Measurements from ENCODE around the gene TBC1D22B. TPM values are rescaled to one million over a fixed set of nuclear protein-coding genes. Genes with fewer than 3 reads are reported as not detected.

TBC1D22B gene
- total RNA-seq, 1 donor from 2014 or later = 8.8 TPM

GRCh38 chr6:37258405-37259105 lies 983 bp downstream of the TBC1D22B start:
- no peak for DNase-seq (ENCODE audit: low read depth)
- no peak for TF ChIP-seq CTCF (conservative IDR thresholded peaks at IDR 0.05; ENCODE audit: low read depth, low read length)

DNA sequence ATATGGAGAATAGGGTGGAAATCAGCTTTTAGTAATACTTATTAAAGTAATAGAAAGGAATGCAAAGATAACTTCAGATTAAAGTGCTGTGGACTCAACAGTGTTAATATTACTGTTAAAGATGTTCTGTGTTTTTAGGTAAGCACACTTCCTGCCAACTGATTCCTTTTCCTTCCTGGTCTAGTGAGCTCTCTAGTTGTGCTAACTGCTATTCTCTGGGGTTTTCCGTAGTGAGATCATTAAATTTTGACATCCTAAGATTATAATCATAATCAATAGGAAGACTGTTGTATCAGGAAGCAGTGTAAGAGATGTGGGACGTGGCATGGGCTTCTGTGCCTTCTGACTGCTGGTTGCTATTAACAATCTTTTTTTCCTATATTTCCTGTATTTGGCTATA lies 1.6 kb downstream of the TBC1D22B start:
- no peak for TF ChIP-seq CTCF (conservative IDR thresholded peaks at IDR 0.05; ENCODE audit: low read depth, low read length)
- no peak for DNase-seq (ENCODE audit: low read depth)
- peak overlapping the region; percentile 98 for H3K4me3 ChIP-seq (ENCODE audit: low read depth, low read length)

More at GRCh38 chr6:37258405-37259105, 983 bp downstream of the TBC1D22B start:
- H3K4me3 ChIP-seq (ENCODE audit: low read depth, low read length) = peak overlapping the region; percentile 98

GRCh38 chr6:37260040-37260439 lies 2.5 kb downstream of the TBC1D22B start:
- TF ChIP-seq CTCF (conservative IDR thresholded peaks at IDR 0.05; ENCODE audit: low read depth, low read length) = no peak
- no peak for DNase-seq (ENCODE audit: low read depth)
- no peak overlapping the region for H3K4me3 ChIP-seq (ENCODE audit: low read depth, low read length)

DNA sequence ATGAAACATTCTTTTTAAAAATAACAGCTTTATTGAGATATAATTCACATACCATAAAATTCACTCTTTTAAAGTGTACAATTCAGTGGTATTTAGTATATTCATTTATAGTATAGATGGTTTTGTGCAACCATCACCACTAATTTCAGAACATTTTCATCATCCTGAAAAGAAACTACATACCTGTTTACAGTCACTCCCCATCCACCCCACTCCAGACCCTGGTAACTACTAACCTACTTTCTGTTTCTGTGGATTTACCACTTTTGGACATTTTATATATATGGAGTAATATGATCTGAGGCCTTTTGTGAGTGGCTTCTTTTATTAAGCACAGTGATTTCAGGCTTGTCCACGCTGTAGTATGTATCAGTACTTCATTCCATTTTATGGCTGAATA lies 2.9 kb downstream of the TBC1D22B start:
- no peak overlapping the region for H3K4me3 ChIP-seq (ENCODE audit: low read depth, low read length)
- DNase-seq (ENCODE audit: low read depth) = no peak
- no peak for TF ChIP-seq CTCF (conservative IDR thresholded peaks at IDR 0.05; ENCODE audit: low read depth, low read length)

DNA sequence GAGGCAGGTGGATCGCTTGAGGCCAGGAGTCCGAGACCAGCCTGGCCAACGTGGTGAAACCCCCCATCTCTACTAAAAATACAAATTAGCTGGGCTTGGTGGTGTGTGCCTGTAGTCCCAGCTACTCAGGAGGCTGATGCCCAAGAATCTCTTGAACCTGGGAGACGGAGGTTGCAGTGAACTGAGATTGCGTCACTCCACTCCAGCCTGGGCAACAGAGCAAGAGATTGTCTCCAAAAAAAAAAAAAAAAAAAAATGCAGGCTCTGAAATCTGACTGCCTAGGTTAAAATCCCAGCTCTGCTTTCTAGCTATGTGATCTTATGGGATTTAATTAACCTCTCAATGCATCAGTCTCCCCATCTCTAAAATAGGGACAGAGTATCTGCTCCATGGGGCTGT lies 3.6 kb downstream of the TBC1D22B start:
- DNase-seq (ENCODE audit: low read depth) = no peak
- no peak overlapping the region for H3K4me3 ChIP-seq (ENCODE audit: low read depth, low read length)
- no peak for TF ChIP-seq CTCF (conservative IDR thresholded peaks at IDR 0.05; ENCODE audit: low read depth, low read length)

GRCh38 chr6:37262446-37263026 lies 5.0 kb downstream of the TBC1D22B start:
- no peak for TF ChIP-seq CTCF (conservative IDR thresholded peaks at IDR 0.05; ENCODE audit: low read depth, low read length)
- DNase-seq (ENCODE audit: low read depth) = no peak
- no peak overlapping the region for H3K4me3 ChIP-seq (ENCODE audit: low read depth, low read length)

DNA sequence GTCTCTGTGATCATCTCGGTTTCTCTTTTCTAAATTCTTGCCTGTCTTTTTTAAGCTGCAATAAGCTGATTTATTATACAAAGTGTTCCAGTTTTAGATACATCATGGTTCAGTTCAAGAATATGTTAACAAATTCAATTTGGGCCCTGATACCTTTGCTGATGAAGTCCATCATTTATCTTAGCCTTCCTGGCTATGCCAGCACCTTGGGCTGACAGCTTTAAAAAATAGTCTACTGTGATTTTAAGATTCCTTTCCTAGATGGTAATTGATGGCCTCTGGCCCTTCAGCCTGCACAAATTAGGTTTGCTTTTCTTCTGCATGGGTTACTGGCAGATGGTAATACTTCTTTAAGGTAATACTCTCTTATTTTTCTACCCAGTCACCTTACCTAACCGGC lies 7.4 kb downstream of the TBC1D22B start:
- no peak for DNase-seq (ENCODE audit: low read depth)
- no peak for TF ChIP-seq CTCF (conservative IDR thresholded peaks at IDR 0.05; ENCODE audit: low read depth, low read length)
- H3K4me3 ChIP-seq (ENCODE audit: low read depth, low read length) = no peak overlapping the region

Data from epithelial cell of proximal tubule (primary cell).